ACC112 (cell line): ENCODE data around the gene RAB7A.
"Not testable (repeated sequence)": the region's sequence is repeated elsewhere in the genome, so short reads cannot be mapped to it uniquely, and the experiment has no call there.

Experiments used
- H2AFZ ChIP-seq: fragments of 200-600 bp; sonication (generic); one replicate; pipeline ENCODE4 v1.6.0; 2017; ENCODE audit warnings: antibody characterized with exemption, low read length; ENCODE audit not compliant: unreplicated experiment
- H3K27ac ChIP-seq: fragments of 200-600 bp; sonication (generic); 2 replicates; pipeline ENCODE4 v1.5.1; 2014; ENCODE audit warnings: low read depth, mild to moderate bottlenecking, antibody characterized with exemption, low read length, moderate library complexity
- H3K27me3 ChIP-seq: fragments of 200-600 bp; sonication (generic); 2 replicates; pipeline ENCODE4 v1.6.1; 2014; ENCODE audit warnings: mild to moderate bottlenecking, antibody characterized with exemption, low read length, moderate library complexity, mixed read lengths; ENCODE audit not compliant: insufficient read depth
- H3K36me3 ChIP-seq: fragments of 200-600 bp; sonication (generic); 2 replicates; pipeline ENCODE4 v1.6.1; 2016; ENCODE audit warnings: mild to moderate bottlenecking, antibody characterized with exemption, low read length, moderate library complexity, mixed read lengths; ENCODE audit not compliant: insufficient read depth
- H3K4me1 ChIP-seq: fragments of 200-600 bp; sonication (generic); one replicate; pipeline ENCODE4 v1.6.1; 2016; ENCODE audit warnings: low read length, mixed read lengths; ENCODE audit not compliant: insufficient read depth, unreplicated experiment, control insufficient read depth
- H3K4me3 ChIP-seq: fragments of 200-600 bp; sonication (generic); 2 replicates; pipeline ENCODE4 v1.5.1; 2014; ENCODE audit warnings: mild to moderate bottlenecking, low read depth, low read length
- H3K79me2 ChIP-seq: fragments of 200-600 bp; sonication (generic); one replicate; pipeline ENCODE4 v1.6.0; 2016; ENCODE audit warnings: low read length; ENCODE audit not compliant: control insufficient read depth, unreplicated experiment, insufficient read depth

The RAB7A gene

GRCh38 chr3:128734523-128735189 is 8.7 kb downstream of the RAB7A start:
- Histone ChIP-seq H3K4me3 (no peak overlapping the region), H2AFZ (no peak overlapping the region), H3K27me3 (no peaks in the 10 kb centered on the region), H3K27ac (no peak overlapping the region), H3K79me2 (peaks cover 96% of the 10 kb centered on the region), H3K36me3 (peaks cover 26% of the 10 kb centered on the region), H3K4me1 (peaks cover 20% of the 10 kb centered on the region)

DNA sequence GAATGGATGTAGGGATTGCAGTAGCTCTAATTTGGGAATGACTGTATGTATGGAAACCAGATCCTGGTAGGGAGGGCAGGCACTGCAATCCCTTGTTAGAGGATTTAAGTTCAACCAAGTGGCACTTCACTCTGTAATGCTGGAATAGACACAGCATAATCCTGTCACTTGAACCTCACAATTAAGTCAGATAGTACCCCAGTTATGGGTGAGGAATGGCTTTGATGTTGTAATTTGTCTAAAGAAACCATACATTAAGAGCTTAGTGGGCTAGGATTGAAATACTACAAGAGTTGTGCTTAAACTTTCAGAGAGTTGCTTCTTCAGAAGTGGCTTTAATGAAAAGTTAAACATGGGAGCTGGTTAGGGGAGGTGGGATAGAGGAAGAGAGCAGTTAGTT is 9.3 kb downstream of the RAB7A start:
- H3K27ac ChIP-seq: no peak overlapping the region
- H3K4me1 ChIP-seq: peaks cover 20% of the 10 kb centered on the region
- H3K36me3 ChIP-seq: peaks cover 26% of the 10 kb centered on the region
- H2AFZ ChIP-seq: no peak overlapping the region
- peaks cover 96% of the 10 kb centered on the region for H3K79me2 ChIP-seq
- no peak overlapping the region for H3K4me3 ChIP-seq
- no peaks in the 10 kb centered on the region for H3K27me3 ChIP-seq

- H3K4me3 ChIP-seq: no peak overlapping the region
- no peaks in the 10 kb centered on the region for H3K27me3 ChIP-seq
- H3K36me3 ChIP-seq: peaks cover 26% of the 10 kb centered on the region
- H3K27ac ChIP-seq: 0 out of 2 replicates have a peak overlapping the region, but pooled peaks have one; percentile 1
- no peak overlapping the region for H2AFZ ChIP-seq
- peaks cover 95% of the 10 kb centered on the region for H3K79me2 ChIP-seq
- peaks cover 16% of the 10 kb centered on the region for H3K4me1 ChIP-seq
These were observed 9.9 kb downstream of the RAB7A start for GRCh38 chr3:128735884-128736283.

DNA sequence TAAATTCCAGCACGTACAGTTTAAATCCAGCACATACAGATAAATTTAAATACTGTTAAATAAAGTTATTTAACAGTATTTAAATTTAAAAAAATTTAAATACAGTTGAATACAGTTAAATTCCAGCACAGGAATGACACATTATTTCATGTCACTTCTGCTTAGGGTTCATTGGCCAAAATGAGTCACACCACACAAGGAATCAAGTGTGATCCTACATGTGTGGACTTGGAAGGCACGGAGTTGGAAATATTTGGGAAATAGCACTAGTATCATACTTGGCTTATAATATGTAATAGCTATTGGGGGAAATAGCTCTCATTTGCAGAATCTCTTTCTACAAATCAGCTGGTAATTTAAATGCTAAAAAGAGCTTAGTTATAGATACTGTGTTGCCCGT is 10.6 kb downstream of the RAB7A start:
- H3K27ac ChIP-seq: no peak overlapping the region
- peaks cover 94% of the 10 kb centered on the region for H3K79me2 ChIP-seq
- no peaks in the 10 kb centered on the region for H3K27me3 ChIP-seq
- peaks cover 18% of the 10 kb centered on the region for H3K4me1 ChIP-seq
- no peak overlapping the region for H2AFZ ChIP-seq
- H3K4me3 ChIP-seq: no peak overlapping the region
- peaks cover 25% of the 10 kb centered on the region for H3K36me3 ChIP-seq

GRCh38 chr3:128740621-128741020 is 14.6 kb downstream of the RAB7A start:
- H3K36me3 ChIP-seq: peaks cover 26% of the 10 kb centered on the region
- H2AFZ ChIP-seq: no peak overlapping the region
- peaks cover 10% of the 10 kb centered on the region for H3K4me1 ChIP-seq
- H3K79me2 ChIP-seq: peaks cover 88% of the 10 kb centered on the region
- no peak overlapping the region for H3K4me3 ChIP-seq
- H3K27ac ChIP-seq: no peak overlapping the region
- no peaks in the 10 kb centered on the region for H3K27me3 ChIP-seq

DNA sequence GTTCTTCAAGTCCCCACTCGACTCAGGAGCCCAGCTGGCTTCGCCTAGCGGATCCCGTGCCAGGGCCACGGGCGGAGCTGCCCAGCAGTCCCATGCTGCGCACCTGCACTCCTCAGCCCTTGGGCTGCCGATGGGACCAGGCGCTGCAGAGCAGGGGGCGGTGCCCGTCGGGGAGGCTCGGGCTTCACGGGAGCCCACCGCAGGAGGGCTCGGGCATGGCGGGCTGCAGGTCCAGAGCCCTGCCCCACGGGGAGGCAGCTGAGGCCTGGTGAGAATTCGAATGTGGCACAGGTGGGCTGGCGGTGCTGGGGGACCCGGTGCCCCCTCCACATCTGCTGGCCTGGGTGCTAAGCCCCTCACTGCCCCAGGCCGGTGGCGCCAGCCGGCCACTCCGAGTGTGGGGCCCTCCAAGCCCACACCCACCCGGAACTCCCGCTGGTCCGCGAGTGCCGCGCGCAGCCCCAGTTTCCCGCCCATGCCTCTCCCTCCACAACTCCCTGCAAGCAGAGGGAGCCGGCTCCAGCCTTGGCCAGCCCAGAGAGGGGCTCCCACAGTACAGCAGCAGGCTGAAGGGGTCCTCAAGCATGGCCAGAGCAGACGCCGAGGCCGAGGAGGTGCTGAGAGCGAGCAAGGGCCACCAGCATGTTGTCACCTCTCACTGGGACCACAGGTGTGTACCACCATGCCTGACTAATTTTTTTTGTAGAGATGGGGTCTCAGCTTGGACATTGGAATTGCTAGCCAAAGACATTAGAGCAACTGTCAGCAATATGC is 17.0 kb downstream of the RAB7A start:
- Histone ChIP-seq H2AFZ (no peak overlapping the region), H3K4me1 (peaks cover 3% of the 10 kb centered on the region), H3K27me3 (no peaks in the 10 kb centered on the region), H3K36me3 (peaks cover 24% of the 10 kb centered on the region), H3K79me2 (peaks cover 85% of the 10 kb centered on the region), H3K4me3 (no peak overlapping the region), H3K27ac (no peak overlapping the region)

DNA sequence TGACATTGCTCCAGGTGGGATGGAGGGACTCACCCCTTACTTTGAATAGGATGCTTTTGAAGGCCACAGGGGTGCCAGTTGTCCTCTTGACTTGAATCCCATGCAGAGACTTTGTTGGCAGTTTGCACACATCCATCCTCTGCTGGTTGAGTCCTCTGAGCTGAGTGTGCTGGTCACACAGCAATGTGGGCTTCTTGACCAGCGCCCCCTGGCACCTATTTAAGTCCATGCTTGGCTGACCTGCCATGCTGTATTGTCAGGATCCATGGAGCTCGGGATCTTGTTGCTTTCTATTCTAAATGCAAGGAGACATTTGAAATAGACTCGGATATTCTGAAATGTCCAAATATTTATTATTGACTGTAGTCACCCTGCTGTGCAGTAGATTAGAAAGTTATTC is 19.8 kb downstream of the RAB7A start:
- H3K79me2 ChIP-seq: peaks cover 87% of the 10 kb centered on the region

DNA sequence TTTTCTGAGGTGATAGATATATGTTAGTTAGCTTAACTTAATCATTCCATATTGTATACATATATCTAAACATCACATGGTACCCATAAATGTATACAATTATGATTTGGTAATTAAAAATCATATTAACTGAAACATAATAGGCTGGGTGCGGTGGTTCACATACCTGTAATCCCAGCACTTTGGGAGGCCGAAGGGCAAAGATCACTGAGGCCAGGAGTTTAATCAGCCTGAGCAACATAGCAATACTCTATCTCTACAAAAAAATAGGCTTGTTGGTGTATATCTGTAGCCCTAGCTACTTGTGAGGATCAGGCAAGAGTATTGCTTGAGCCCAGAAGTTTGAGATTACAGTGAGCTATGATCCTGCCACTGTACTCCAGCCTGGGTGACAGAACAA is 20.9 kb downstream of the RAB7A start:
- Histone ChIP-seq H3K4me3 (no peak overlapping the region), H3K27me3 (no peaks in the 10 kb centered on the region), H3K79me2 (peaks cover 89% of the 10 kb centered on the region), H3K4me1 (no peaks in the 10 kb centered on the region), H3K36me3 (peaks cover 10% of the 10 kb centered on the region; the same call in 1 of the 2 replicates), H2AFZ (no peak overlapping the region), H3K27ac (no peak overlapping the region)

More for the DNA sequence above, 19.8 kb downstream of the RAB7A start:
- Histone ChIP-seq H3K27ac (no peak overlapping the region), H3K4me1 (peaks cover 3% of the 10 kb centered on the region), H3K36me3 (peaks cover 18% of the 10 kb centered on the region), H3K27me3 (no peaks in the 10 kb centered on the region), H3K4me3 (no peak overlapping the region), H2AFZ (no peak overlapping the region)

DNA sequence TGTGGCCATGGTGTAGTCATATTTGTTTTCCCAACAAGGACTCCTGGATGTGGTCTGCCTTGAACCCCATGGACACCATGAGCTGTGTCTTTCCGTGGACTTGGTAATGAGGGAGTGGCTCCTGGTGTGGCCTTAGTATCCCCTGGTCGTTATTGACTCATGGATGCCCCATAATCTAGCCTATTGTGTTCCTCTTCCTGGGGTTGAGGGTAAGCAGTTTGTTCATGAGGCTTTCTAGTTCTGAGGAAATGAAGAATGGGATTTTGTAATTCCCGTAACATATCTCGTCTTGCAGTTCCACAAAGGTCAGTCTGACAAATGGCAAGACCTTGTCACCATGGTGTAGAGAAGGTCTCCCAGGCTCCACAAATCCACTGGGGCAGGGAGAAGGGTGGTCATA is 22.6 kb downstream of the RAB7A start:
- H3K4me3 ChIP-seq: no peak overlapping the region
- no peaks in the 10 kb centered on the region for H3K27me3 ChIP-seq
- peaks cover 89% of the 10 kb centered on the region for H3K79me2 ChIP-seq
- H3K36me3 ChIP-seq: peaks cover 17% of the 10 kb centered on the region; the same call in 1 of the 2 replicates
- H2AFZ ChIP-seq: no peak overlapping the region
- no peaks in the 10 kb centered on the region for H3K4me1 ChIP-seq
- no peak overlapping the region for H3K27ac ChIP-seq

- H3K27ac ChIP-seq: no peak overlapping the region
- peaks cover 89% of the 10 kb centered on the region for H3K79me2 ChIP-seq
- H3K4me1 ChIP-seq: no peaks in the 10 kb centered on the region
- H2AFZ ChIP-seq: no peak overlapping the region
- H3K36me3 ChIP-seq: peaks cover 20% of the 10 kb centered on the region; the same call in 1 of the 2 replicates
- H3K4me3 ChIP-seq: no peak overlapping the region
- no peaks in the 10 kb centered on the region for H3K27me3 ChIP-seq
These were observed 23.1 kb downstream of the RAB7A start for GRCh38 chr3:128749035-128749434.

DNA sequence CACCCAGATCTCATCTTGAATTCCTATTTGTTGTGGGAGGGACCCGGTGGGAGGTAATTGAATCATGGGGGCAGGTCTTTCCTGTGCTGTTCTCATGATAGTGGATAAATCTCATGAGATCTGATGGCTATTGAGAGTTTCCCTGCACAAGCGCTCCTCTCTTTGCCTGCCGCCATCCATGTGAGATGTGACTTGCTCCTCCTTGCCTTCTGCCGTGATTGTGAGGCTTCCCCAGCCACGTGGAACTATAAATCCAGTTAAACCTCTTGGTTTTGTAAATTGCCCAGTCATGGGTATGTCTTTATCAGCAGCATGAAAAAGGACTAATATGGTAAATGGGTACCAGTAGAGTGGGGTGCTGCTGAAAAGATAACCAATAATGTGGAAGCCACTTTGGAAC is 23.6 kb downstream of the RAB7A start:
- H3K4me1 ChIP-seq, H2AFZ ChIP-seq, H3K27ac ChIP-seq, H3K4me3 ChIP-seq, H3K27me3 ChIP-seq: not testable (repeated sequence)
- Histone ChIP-seq H3K36me3 (peaks cover 21% of the 10 kb centered on the region; the same call in 1 of the 2 replicates), H3K79me2 (peaks cover 90% of the 10 kb centered on the region)
